Measurements from ENCODE around the gene SLC12A7. TPM values are rescaled to one million over a fixed set of nuclear protein-coding genes. Genes with fewer than 3 reads are reported as not detected.

Gene SLC12A7
- total and polyA plus RNA-seq, 2 donors (not counting 1 experiment from before 2014, with no cell fraction given), result 2.9 to 23.9 TPM

DNA sequence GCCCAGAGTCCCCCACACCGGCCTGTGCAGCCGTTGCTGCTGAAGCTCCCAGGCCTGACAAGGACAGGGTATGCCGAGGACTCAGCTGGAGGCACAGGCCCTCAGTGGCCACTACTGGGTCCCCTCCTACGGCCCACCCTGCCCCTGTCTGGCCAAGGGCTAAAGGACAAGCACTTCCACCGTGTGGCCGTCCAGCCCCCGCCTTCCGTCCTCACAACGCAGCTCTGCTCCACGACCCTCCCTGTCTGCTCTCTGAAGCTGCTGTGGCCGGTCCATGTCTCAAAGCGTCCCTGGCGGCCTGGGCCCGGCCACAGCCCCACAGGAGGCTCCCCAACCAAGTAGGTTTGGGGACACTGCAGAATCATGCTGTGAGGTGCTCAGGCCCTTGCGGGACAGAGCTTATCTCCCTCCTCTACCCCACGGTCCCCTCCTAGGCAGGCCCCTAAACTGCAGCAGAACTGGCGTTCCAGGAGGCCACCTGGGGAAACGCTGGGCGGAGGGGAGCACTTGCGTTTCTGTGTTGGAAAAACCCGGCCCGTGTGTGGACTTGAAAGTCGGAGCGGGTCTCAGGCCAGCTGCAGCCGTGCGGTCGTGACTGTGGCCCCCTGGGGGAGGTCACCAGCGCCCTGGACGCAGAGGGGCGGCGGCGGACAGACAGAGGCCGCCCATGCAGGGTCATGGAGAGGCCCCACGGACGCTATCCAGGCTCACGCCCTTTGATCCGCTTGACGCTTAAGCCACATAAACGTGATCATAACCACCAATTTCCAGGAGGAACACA lies 57.7 kb downstream of the SLC12A7 start:
- H3K27ac ChIP-seq (ENCODE audit: insufficient read depth, low read length), result no peak overlapping the region
- TF ChIP-seq, protein P1, sequence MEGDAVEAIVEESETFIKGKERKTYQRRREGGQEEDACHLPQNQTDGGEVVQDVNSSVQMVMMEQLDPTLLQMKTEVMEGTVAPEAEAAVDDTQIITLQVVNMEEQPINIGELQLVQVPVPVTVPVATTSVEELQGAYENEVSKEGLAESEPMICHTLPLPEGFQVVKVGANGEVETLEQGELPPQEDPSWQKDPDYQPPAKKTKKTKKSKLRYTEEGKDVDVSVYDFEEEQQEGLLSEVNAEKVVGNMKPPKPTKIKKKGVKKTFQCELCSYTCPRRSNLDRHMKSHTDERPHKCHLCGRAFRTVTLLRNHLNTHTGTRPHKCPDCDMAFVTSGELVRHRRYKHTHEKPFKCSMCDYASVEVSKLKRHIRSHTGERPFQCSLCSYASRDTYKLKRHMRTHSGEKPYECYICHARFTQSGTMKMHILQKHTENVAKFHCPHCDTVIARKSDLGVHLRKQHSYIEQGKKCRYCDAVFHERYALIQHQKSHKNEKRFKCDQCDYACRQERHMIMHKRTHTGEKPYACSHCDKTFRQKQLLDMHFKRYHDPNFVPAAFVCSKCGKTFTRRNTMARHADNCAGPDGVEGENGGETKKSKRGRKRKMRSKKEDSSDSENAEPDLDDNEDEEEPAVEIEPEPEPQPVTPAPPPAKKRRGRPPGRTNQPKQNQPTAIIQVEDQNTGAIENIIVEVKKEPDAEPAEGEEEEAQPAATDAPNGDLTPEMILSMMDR (conservative IDR thresholded peaks at IDR 0.05 in 1 of 2, IDR thresholded peaks at IDR 0.05 in 1 of 2; ENCODE audit: low read depth in 1 of 2, low read length in 2 of 2), result no peak
- TF ChIP-seq EZH2 (IDR thresholded peaks at IDR 0.05; ENCODE audit: low read length, missing control alignments), result no peak

DNA sequence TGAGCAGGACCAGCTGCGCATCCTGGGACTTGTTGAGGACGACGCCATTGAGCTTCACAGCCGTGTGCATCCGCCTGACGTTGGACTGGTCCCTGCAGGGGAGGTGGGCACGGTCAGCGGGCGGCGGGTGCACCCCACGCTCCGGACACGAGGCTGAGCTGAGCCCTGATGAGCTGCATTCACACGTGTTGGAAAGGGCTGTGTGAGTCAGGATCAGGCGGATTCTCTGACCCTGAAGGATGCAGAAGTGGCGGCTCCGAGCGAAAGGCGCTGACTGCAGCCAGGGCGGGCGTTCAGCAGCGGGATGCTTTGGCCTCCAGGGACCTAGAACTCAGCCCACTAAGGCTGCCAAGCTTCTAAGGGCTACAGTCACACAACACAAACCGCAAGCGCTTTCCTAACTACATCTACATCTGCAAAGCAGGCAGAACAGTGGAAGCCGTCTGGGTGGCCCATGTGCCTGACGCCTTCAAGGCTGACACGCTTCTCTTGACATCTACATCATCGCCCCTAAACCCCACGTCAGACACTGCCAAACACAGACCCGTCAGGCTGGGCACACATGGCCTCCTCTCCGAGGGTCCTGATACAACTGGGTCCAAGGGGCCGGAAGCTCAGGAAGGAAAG lies 58.4 kb downstream of the SLC12A7 start:
- H3K79me2 ChIP-seq (ENCODE audit: control insufficient read depth, insufficient read depth, low read length), result no peaks in the 10 kb centered on the region

More for the DNA sequence above, 57.7 kb downstream of the SLC12A7 start:
- Histone ChIP-seq H3K9me3 (ENCODE audit: control insufficient read depth, insufficient read depth, low read depth, low read length) (no peaks in the 10 kb centered on the region), H3K36me3 (ENCODE audit: control insufficient read depth, insufficient read depth, low read length) (no peaks in the 10 kb centered on the region), H3K9ac (ENCODE audit: insufficient read depth, low read length) (no peak overlapping the region), H3K4me1 (ENCODE audit: control insufficient read depth, extremely low read depth, insufficient read depth, low read length) (no peaks in the 10 kb centered on the region), H3K4me2 (ENCODE audit: extremely low read depth, insufficient read depth, low read length) (no peak overlapping the region), H4K20me1 (ENCODE audit: control insufficient read depth, extremely low read depth, insufficient read depth, low read length) (no peaks in the 10 kb centered on the region), H3K27me3 (ENCODE audit: control insufficient read depth, insufficient read depth, low read length) (no peaks in the 10 kb centered on the region), H3K79me2 (ENCODE audit: control insufficient read depth, insufficient read depth, low read length) (no peaks in the 10 kb centered on the region), H2AFZ (ENCODE audit: low read length) (no peak overlapping the region), H3K4me3 (replicated peaks in 1 of 4; ENCODE audit: control extremely low read depth in 1 of 4, insufficient read depth in 1 of 4, low read depth in 3 of 4, low read length in 4 of 4) (no peak overlapping the region)
- DNase-seq (ENCODE audit: low read depth in 2 of 2), result no peak

More for the DNA sequence above, 58.4 kb downstream of the SLC12A7 start:
- no peak overlapping the region for H2AFZ ChIP-seq (ENCODE audit: low read length)
- H3K36me3 ChIP-seq (ENCODE audit: control insufficient read depth, insufficient read depth, low read length), result no peaks in the 10 kb centered on the region
- H3K9me3 ChIP-seq (ENCODE audit: control insufficient read depth, insufficient read depth, low read depth, low read length), result no peaks in the 10 kb centered on the region
- no peak overlapping the region for H3K9ac ChIP-seq (ENCODE audit: insufficient read depth, low read length)
- TF ChIP-seq EZH2 (IDR thresholded peaks at IDR 0.05; ENCODE audit: low read length, missing control alignments), result no peak
- TF ChIP-seq, protein P1 (conservative IDR thresholded peaks at IDR 0.05 in 1 of 2, IDR thresholded peaks at IDR 0.05 in 1 of 2; ENCODE audit: low read depth in 1 of 2, low read length in 2 of 2), result no peak
- no peak overlapping the region for H3K27ac ChIP-seq (ENCODE audit: insufficient read depth, low read length)
- H3K4me2 ChIP-seq (ENCODE audit: extremely low read depth, insufficient read depth, low read length), result no peak overlapping the region
- H3K27me3 ChIP-seq (ENCODE audit: control insufficient read depth, insufficient read depth, low read length), result no peaks in the 10 kb centered on the region
- H3K4me1 ChIP-seq (ENCODE audit: control insufficient read depth, extremely low read depth, insufficient read depth, low read length), result no peaks in the 10 kb centered on the region
- no peaks in the 10 kb centered on the region for H4K20me1 ChIP-seq (ENCODE audit: control insufficient read depth, extremely low read depth, insufficient read depth, low read length)
- peak in 1 of 2 donors; percentile 8 for DNase-seq (ENCODE audit: low read depth in 2 of 2)
- H3K4me3 ChIP-seq (replicated peaks in 1 of 4; ENCODE audit: control extremely low read depth in 1 of 4, insufficient read depth in 1 of 4, low read depth in 3 of 4, low read length in 4 of 4), result no peak overlapping the region
